IPS-18c (cell line): ENCODE data around the gene ABCA9.
"Not testable (repeated sequence)": the region's sequence is repeated elsewhere in the genome, so short reads cannot be mapped to it uniquely, and the experiment has no call there.

Experiments
- H3K4me3 ChIP-seq: 2 replicates; pipeline ENCODE4 v1.7.0; 2013; ENCODE audit warnings: low read depth, mild to moderate bottlenecking, low read length, moderate library complexity; ENCODE audit not compliant: insufficient read depth
- H3K9me3 ChIP-seq: one replicate; pipeline ENCODE4 v1.6.1; 2013; ENCODE audit warnings: mild to moderate bottlenecking, low read length, moderate library complexity; ENCODE audit not compliant: control insufficient read depth, insufficient read depth

ABCA9 gene

DNA sequence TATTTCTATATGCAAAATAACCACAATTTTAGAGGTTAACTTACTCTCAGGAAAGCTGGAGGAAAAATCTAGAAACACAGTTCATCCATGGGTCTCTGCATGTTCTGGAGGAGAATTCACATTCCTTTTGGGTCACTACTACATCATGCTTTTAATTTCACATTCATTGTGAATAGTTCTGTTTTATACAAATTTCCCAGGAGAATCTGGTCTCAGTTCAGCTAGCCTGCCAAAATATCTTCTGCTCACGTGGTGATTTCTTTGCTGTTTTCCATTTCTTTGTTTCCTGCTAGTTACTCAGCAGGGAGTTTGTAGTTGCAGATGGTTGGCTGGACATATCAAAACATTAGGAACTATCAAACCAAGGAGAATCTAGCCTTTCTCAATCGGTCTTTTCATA lies at the start of gene ABCA9:
ABCA9 (minus strand) TSS at position 106 of the 400 bp plus-strand sequence. CDS start 9,801 bp downstream, outside the sequence.
- H3K9me3 ChIP-seq = no peaks in the 10 kb centered on the region
- H3K4me3 ChIP-seq = no peak within 1 kb of the TSS

GRCh38 chr17:69105907-69106730 lies 45.4 kb upstream of the ABCA9 start:
- H3K9me3 ChIP-seq = no peaks in the 10 kb centered on the region
- H3K4me3 ChIP-seq = no peak overlapping the region

DNA sequence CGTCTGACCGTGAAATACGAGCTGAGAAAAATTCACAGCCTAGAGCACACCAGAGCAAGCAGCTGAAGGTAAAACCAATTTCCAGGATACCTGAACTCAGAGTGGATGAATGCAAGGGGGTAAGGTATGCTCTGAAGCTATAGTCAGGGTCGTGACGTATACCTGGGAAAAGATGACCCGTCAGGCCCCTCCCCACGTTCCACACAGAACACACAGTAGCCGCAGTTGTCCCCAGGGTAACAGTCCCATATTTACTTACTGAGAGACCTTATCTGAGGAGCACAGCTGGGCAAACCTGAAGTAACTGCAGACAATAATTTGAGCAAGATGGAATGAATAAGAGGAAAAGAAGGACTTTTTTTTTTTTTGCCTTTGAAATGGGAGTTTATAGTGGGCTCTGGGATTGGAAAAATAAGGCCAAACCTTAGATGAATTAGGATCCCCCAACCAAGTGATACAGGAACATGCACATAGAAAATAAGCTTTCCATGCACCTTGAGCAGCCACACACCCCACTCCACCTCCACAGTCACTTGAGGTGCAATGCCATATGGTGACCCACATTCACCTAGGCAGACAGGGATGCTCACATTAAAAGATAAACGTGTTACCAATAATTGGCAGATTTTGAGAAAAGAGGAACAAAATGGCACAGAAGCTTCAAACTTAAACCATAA lies 43.0 kb upstream of the ABCA9 start:
- Histone ChIP-seq H3K4me3 (no peak overlapping the region), H3K9me3 (no peaks in the 10 kb centered on the region)

GRCh38 chr17:69098625-69099024 lies 37.9 kb upstream of the ABCA9 start:
- Histone ChIP-seq H3K9me3 (no peaks in the 10 kb centered on the region), H3K4me3 (no peak overlapping the region)

DNA sequence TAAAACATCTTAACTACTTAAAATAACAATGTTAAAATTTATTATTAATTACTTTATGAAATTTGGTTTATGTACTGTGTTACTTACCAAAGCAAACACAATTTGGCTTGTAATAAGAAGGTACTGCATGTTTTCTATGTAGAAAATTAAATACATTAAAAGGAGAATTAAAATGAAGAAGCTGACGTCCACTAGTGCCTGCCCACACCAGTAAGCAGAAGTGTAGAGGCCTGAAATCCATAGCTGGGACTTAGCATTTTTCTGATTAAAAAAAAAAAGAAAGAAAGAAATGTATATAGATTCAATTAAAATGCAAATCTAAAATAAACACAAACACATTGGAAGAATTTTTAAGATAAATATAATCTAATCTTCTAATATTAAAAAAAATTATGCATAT lies 35.8 kb upstream of the ABCA9 start:
- Histone ChIP-seq H3K4me3 (no peak overlapping the region), H3K9me3 (no peaks in the 10 kb centered on the region)

GRCh38 chr17:69093995-69094394 lies 33.3 kb upstream of the ABCA9 start:
- H3K4me3 ChIP-seq = no peak overlapping the region
- H3K9me3 ChIP-seq = no peaks in the 10 kb centered on the region

DNA sequence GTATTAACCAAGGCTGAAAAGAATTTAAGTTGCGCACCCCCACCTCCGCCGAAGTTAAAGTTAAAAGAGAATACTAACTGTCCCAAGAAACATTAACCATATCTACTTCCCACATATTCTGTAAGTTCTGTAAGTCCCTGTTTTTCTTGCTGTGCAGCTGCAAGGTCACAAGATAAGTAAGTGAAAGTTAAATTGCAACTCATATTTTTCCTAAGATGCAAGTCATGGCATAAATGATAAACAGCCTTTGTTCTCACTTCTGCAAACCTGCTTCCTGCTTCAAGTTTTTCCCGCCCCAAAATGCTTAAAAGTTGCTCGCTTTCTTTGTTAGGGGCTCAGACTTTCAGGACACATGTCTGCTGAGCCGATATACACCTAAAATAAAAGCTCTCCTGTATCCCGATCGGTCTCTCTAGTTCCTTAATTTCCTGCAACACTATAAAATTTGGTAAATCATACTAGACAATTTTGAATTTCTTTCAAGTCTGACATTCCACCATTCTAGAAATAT lies 32.6 kb upstream of the ABCA9 start:
- Histone ChIP-seq H3K9me3 (no peaks in the 10 kb centered on the region), H3K4me3 (no peak overlapping the region)

DNA sequence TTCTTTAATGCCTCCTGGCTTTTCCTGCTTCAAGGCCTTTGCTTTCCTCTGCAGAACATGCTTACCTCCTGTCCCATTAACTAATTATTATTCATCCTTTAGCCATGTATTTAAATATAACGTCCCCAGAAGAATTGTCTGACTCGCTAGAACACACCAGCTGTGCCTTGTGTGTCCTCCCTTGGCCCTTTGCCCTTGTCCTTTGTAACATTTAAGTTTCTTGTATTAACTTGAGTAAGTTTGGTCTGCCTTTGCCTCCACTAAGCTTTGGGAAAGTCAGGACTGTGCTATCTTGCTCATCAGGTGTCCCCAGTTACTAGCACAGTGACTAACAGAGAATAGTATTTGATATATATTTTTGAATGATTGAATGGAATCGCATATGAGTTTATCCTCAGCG lies 29.6 kb upstream of the ABCA9 start:
- H3K9me3 ChIP-seq = no peaks in the 10 kb centered on the region

GRCh38 chr17:69088643-69089200 lies 28.0 kb upstream of the ABCA9 start:
- no peaks in the 10 kb centered on the region for H3K9me3 ChIP-seq
- no peak overlapping the region for H3K4me3 ChIP-seq

More for the DNA sequence above, 29.6 kb upstream of the ABCA9 start:
- no peak overlapping the region for H3K4me3 ChIP-seq

GRCh38 chr17:69086641-69087040 lies 25.9 kb upstream of the ABCA9 start:
- peaks cover 3% of the 10 kb centered on the region for H3K9me3 ChIP-seq
- H3K4me3 ChIP-seq = no peak overlapping the region

GRCh38 chr17:69084911-69085310 lies 24.2 kb upstream of the ABCA9 start:
- peaks cover 3% of the 10 kb centered on the region for H3K9me3 ChIP-seq
- H3K4me3 ChIP-seq = no peak overlapping the region

- Histone ChIP-seq H3K9me3 (peaks cover 3% of the 10 kb centered on the region), H3K4me3 (no peak overlapping the region)
Measured at GRCh38 chr17:69082696-69083095, 22.0 kb upstream of the ABCA9 start.

DNA sequence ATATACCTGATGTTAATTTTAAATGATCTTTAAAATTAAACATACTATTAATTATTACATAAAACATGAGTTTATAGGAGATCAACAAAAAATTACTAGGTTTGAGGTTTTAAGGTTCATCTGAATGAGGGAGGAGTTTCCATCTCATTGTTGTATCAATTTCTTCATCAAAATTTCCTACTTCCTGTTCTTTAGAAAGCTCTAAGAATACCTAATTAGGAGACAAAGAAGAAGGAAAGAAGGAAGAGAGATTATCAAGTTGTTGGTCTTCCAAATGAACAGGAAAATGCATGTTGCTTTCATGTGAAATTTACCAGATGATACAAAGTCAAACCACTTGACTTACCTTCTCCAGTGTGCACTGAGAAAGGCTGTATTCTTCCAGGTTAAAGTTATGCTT lies 18.1 kb upstream of the ABCA9 start:
- no peak overlapping the region for H3K4me3 ChIP-seq
- H3K9me3 ChIP-seq = peaks cover 3% of the 10 kb centered on the region

- no peaks in the 10 kb centered on the region for H3K9me3 ChIP-seq
- no peak overlapping the region for H3K4me3 ChIP-seq
Measured at GRCh38 chr17:69075823-69076222, 15.1 kb upstream of the ABCA9 start.

GRCh38 chr17:69073392-69073791 lies 12.7 kb upstream of the ABCA9 start:
- H3K9me3 ChIP-seq, H3K4me3 ChIP-seq: not testable (repeated sequence)

GRCh38 chr17:69072803-69073256 lies 12.1 kb upstream of the ABCA9 start:
- H3K4me3 ChIP-seq, H3K9me3 ChIP-seq: not testable (repeated sequence)

GRCh38 chr17:69071233-69071586 lies 10.5 kb upstream of the ABCA9 start:
- not testable (repeated sequence) for H3K4me3 ChIP-seq, H3K9me3 ChIP-seq
